ENCODE results near the gene SPATS2. TPM values are rescaled to one million over a fixed set of nuclear protein-coding genes. Genes with fewer than 3 reads are reported as not detected.

Gene SPATS2
- total and polyA plus RNA-seq, 10 of the 15 experiments (the other 5 are each of a cell fraction or from before 2014, with no cell fraction given) = 9.0 to 54.2 (median 27.5) TPM

DNA sequence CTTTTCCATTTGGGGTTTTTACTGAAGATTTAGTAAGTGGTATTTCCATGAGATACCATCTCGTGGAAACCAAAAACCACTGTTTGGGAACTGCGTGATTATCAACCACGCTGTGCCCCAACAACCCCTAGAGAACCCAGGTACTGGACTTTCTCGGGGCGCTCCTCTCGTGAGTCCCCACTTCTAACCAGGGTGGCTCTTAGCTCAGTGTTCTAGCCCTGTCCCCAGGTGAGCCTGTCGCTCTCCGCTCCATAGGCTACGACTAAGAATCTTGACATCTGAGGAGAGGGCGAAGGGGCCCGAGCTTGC, 200.0 kb downstream of the SPATS2 start:
- TF ChIP-seq EGR1 (IDR thresholded peaks at IDR 0.05; ENCODE audit: borderline replicate concordance in 1 of 2, low read depth in 2 of 2, low read length in 2 of 2) = no peak
- TF ChIP-seq TAF1 (IDR thresholded peaks at IDR 0.05; ENCODE audit: borderline replicate concordance, low read depth, low read length) = no peak
- no peak for TF ChIP-seq NR2C1 (IDR thresholded peaks at IDR 0.05)
- peaks cover 11 to 19% of the 10 kb centered on the region in 2 experiments; a peak in 3 of 4 replicates for H3K36me3 ChIP-seq (ENCODE audit: control insufficient read depth in 2 of 2, insufficient read depth in 2 of 2, low read length in 1 of 2)
- ChIA-PET POLR2A (interaction anchor here (0.5 to 0.6 kb wide), 4 partner anchors 22 to 244 kb away, joined by 3 to 6 read pairs (median 4); partner anchors contain the start of gene TROAP), SMC1A (ENCODE audit: uncharacterized antibody, unreplicated experiment) (interaction anchor here (0.7 to 1.7 kb wide), 5 partner anchors 9 to 209 kb away, joined by 3 to 11 read pairs (median 3); no protein-coding TSS in a partner anchor), CTCF (interaction anchor here (0.6 to 2.6 kb wide), 10 partner anchors 9 to 220 kb away, joined by 3 to 15 read pairs (median 4); partner anchors contain the start of gene PRPF40B), RAD21 (ENCODE audit: unreplicated experiment) (interaction anchor here (1.0 to 1.1 kb wide), 2 partner anchors 13 to 206 kb away, joined by 3 read pairs; no protein-coding TSS in a partner anchor)
- H3K4me2 ChIP-seq (ENCODE audit: control insufficient read depth, insufficient read depth) = peak overlapping the region; percentile 79
- WGBS (ENCODE audit: insufficient coverage, insufficient replicate concordance, low lambda C conversion rate, missing lambda C conversion rate) = 12% methylated on average over 11 of the region's 11 CpGs
- H2AFZ ChIP-seq (ENCODE audit: control insufficient read depth, low read depth, low read length) = peak overlapping the region; percentile 83
- no peaks in the 10 kb centered on the region for H4K20me1 ChIP-seq (ENCODE audit: control insufficient read depth, insufficient read depth)
- H3K27me3 ChIP-seq (replicated peaks in 1 of 2; ENCODE audit: control insufficient read depth in 2 of 2, insufficient read depth in 2 of 2, low read length in 1 of 2) = no peaks in the 10 kb centered on the region
- H3K27ac ChIP-seq (ENCODE audit: control insufficient read depth, insufficient read depth) = peak overlapping the region; percentile 91
- BruUV-seq (replicated peaks) = no TSS peak
- H3K4me3 ChIP-seq = peak overlapping the region; percentile 99
- H3K9ac ChIP-seq (ENCODE audit: control insufficient read depth, insufficient read depth, low read length) = peak overlapping the region; percentile 87
- H3K4me1 ChIP-seq (ENCODE audit: control insufficient read depth, insufficient read depth, low read length) = peaks cover 8% of the 10 kb centered on the region
- no peaks in the 10 kb centered on the region for H3K9me3 ChIP-seq (replicated peaks; ENCODE audit: control insufficient read depth, insufficient read depth, low read length)
- FAIRE-seq = no peak
- intact Hi-C loops (cut with micrococcal nuclease; ENCODE audit: unreplicated experiment) = loop anchor here (5.0 kb wide), 1 partner anchor 140 kb away; the partner anchor contains the start of gene FMNL3
- peaks cover 36% of the 10 kb centered on the region for H3K79me2 ChIP-seq (ENCODE audit: control insufficient read depth, insufficient read depth, low read length)
- in situ Hi-C loops (cut with MboI) = no loop called here
- no peak for DNase-seq (ENCODE audit: low read depth, low spot score)
- peak; percentile 45 for ATAC-seq

DNA sequence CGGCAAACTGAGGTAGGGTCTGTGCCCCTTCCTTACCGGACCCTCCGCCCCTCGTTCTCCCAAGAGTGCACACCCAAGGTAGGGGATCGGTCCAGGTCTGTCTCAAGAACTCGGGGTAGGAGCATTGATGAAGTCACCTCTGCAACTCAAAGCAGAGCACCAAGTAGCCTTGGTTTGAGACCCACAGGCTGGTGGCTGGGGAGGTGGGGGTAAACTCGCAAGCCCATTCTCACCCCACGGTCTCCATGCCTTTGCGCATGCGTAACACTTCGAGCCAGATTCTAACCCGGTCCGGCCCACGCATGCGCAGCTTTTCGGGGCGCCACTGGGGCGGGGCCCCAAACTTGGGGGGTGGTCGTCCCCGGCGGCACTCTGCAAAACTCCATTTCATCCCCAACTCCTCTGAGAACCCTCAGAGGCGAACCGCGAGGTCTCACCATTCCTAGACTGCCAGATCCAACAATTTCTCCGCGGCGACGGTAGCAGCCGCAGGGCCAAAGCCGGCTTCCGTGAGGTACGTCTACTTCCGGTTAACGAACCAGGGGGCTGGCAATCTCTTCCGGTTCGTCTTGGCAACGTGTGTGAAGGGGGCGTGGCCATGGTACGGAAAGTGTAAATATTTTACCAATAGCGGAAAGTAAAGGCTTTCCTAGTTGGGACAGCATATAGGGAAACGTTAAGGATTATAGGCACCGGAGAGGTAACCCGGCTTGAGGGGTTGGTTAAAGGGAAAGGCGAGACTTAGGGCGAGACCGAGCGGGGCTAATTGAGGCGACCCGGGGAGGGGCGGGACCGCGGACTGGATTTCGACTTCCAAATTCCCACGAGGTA, 200.6 kb downstream of the SPATS2 start, which contains the start of gene MCRS1:
TSS of gene MCRS1 (minus strand) at position 532 of the 831 bp plus-strand sequence. CDS start 1,411 bp downstream, outside the sequence.
- in situ Hi-C loops (cut with MboI) = no loop called here
- Histone ChIP-seq H2AFZ (ENCODE audit: control insufficient read depth, low read depth, low read length) (peak within 1 kb of the TSS; percentile 83), H3K4me1 (ENCODE audit: control insufficient read depth, insufficient read depth, low read length) (peaks cover 8% of the 10 kb centered on the region), H3K4me2 (ENCODE audit: control insufficient read depth, insufficient read depth) (peak within 1 kb of the TSS; percentile 79), H3K4me3 (peak within 1 kb of the TSS; percentile 99), H4K20me1 (ENCODE audit: control insufficient read depth, insufficient read depth) (no peaks in the 10 kb centered on the region), H3K9me3 (replicated peaks; ENCODE audit: control insufficient read depth, insufficient read depth, low read length) (no peaks in the 10 kb centered on the region), H3K27me3 (replicated peaks in 1 of 2; ENCODE audit: control insufficient read depth in 2 of 2, insufficient read depth in 2 of 2, low read length in 1 of 2) (no peaks in the 10 kb centered on the region), H3K36me3 (ENCODE audit: control insufficient read depth in 2 of 2, insufficient read depth in 2 of 2, low read length in 1 of 2) (peaks cover 9 to 15% of the 10 kb centered on the region in 2 experiments; a peak in 3 of 4 replicates), H3K27ac (ENCODE audit: control insufficient read depth, insufficient read depth) (peak within 1 kb of the TSS; percentile 91), H3K79me2 (ENCODE audit: control insufficient read depth, insufficient read depth, low read length) (peaks cover 36% of the 10 kb centered on the region), H3K9ac (ENCODE audit: control insufficient read depth, insufficient read depth, low read length) (peak within 1 kb of the TSS; percentile 87)
- intact Hi-C loops (cut with micrococcal nuclease; ENCODE audit: unreplicated experiment) = loop anchor here (5.0 kb wide), 1 partner anchor 139 kb away; the partner anchor contains the start of gene FMNL3
- ChIA-PET POLR2A (interaction anchor here (0.5 to 0.6 kb wide), 3 partner anchors 22 to 245 kb away, joined by 3 to 5 read pairs (median 4); partner anchors contain the start of gene TROAP), SMC1A (ENCODE audit: uncharacterized antibody, unreplicated experiment) (interaction anchor here (0.9 to 1.7 kb wide), 5 partner anchors 9 to 210 kb away, joined by 3 to 11 read pairs (median 3); no protein-coding TSS in a partner anchor), CTCF (interaction anchor here (0.6 to 2.6 kb wide), 11 partner anchors 9 to 220 kb away, joined by 3 to 15 read pairs (median 5); partner anchors contain the start of gene PRPF40B), RAD21 (ENCODE audit: unreplicated experiment) (interaction anchor here (0.6 to 1.1 kb wide), 3 partner anchors 9 to 207 kb away, joined by 3 read pairs; no protein-coding TSS in a partner anchor)
- WGBS (ENCODE audit: insufficient coverage, insufficient replicate concordance, low lambda C conversion rate, missing lambda C conversion rate) = 2% methylated on average over 54 of the region's 54 CpGs
- FAIRE-seq = peak; percentile 95
- ATAC-seq = peak; percentile 92
- TSS peak; percentile 85 for BruUV-seq (replicated peaks)
- peak; percentile 80 for DNase-seq (ENCODE audit: low read depth, low spot score)
- TF ChIP-seq YY1 (IDR thresholded peaks at IDR 0.05; ENCODE audit: low read depth, low read length) (no peak), SKIL (IDR thresholded peaks at IDR 0.05; ENCODE audit: low read depth, poor library complexity, severe bottlenecking) (no peak), SREBF1 (IDR thresholded peaks at IDR 0.05; ENCODE audit: low read length) (peak; percentile 89; the same call in 1 of the 2 replicates), RBBP5 (conservative IDR thresholded peaks at IDR 0.05) (peak; percentile 82; the same call in 1 of the 2 replicates)
- TF ChIP-seq, protein P1, sequence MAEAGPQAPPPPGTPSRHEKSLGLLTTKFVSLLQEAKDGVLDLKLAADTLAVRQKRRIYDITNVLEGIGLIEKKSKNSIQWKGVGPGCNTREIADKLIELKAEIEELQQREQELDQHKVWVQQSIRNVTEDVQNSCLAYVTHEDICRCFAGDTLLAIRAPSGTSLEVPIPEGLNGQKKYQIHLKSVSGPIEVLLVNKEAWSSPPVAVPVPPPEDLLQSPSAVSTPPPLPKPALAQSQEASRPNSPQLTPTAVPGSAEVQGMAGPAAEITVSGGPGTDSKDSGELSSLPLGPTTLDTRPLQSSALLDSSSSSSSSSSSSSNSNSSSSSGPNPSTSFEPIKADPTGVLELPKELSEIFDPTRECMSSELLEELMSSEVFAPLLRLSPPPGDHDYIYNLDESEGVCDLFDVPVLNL (IDR thresholded peaks at IDR 0.05; ENCODE audit: low read depth, low read length) = no peak
